Sigmoid colon (tissue), 4 donors: ENCODE measurements around the gene CHCHD5.

Source experiments
- EP300 ChIP-seq, 4 donors: sonication (generic); formaldehyde crosslinking; IDR thresholded peaks; one replicate each; pipeline ENCODE4 v1.6.1; 2017; ENCODE audit warnings: antibody characterized with exemption in 4 of 4
- POLR2A ChIP-seq, 2 donors: fragments of 450-650 bp; IDR thresholded peaks; one replicate each; pipeline ENCODE4 v1.6.1; 2016; ENCODE audit warnings: antibody characterized with exemption in 2 of 2, mild to moderate bottlenecking in 2 of 2, moderate library complexity in 2 of 2
- POLR2AphosphoS5 ChIP-seq, 4 donors: sonication (generic); formaldehyde crosslinking; IDR thresholded peaks; one replicate each; pipeline ENCODE4 v1.6.1; 2017; ENCODE audit warnings: antibody characterized with exemption in 4 of 4
- TF ChIP-seq, protein P1 (sequence below), 4 experiments: fragments of 450-650 bp in 3 of 4; fragments of 200-600 bp in 1 of 4; IDR thresholded peaks; one replicate each; pipeline ENCODE4 v1.5.1; 2016 to 2019; ENCODE audit warnings: antibody characterized with exemption in 4 of 4, mild to moderate bottlenecking in 3 of 4, moderate library complexity in 2 of 4

DNA sequence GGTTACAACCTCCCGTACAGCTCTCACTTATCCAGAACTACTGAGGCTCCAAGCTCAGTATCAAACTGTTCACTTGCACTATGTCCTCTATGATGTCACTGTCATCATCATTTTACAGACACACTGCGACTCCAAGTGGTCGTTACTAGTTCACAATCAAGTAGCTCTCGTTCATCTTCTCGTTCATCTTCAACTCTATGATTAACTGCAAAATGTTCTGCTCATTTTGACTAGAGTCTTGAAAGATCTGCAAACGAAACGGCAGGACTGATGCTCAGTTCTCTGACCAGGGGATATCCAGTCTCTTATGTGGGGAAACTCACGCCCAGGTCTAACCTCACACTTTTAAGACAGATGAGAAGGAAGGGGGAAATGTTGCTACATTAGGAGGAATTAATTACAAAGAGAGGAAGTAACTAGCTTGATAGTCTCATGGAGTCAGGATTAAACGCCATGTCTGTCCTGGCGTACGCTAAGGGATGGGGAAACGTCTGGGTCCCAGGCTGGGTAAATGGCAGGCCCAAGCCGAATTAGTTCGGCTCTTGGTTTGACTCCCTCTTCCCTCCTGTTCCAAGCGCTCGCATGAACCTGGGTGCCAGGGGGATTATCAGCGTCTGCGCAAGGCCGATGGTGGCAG lies 794 bp upstream of the CHCHD5 start:
- TF ChIP-seq, protein P1, sequence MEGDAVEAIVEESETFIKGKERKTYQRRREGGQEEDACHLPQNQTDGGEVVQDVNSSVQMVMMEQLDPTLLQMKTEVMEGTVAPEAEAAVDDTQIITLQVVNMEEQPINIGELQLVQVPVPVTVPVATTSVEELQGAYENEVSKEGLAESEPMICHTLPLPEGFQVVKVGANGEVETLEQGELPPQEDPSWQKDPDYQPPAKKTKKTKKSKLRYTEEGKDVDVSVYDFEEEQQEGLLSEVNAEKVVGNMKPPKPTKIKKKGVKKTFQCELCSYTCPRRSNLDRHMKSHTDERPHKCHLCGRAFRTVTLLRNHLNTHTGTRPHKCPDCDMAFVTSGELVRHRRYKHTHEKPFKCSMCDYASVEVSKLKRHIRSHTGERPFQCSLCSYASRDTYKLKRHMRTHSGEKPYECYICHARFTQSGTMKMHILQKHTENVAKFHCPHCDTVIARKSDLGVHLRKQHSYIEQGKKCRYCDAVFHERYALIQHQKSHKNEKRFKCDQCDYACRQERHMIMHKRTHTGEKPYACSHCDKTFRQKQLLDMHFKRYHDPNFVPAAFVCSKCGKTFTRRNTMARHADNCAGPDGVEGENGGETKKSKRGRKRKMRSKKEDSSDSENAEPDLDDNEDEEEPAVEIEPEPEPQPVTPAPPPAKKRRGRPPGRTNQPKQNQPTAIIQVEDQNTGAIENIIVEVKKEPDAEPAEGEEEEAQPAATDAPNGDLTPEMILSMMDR (IDR thresholded peaks at IDR 0.05): no peak
- TF ChIP-seq POLR2AphosphoS5 (IDR thresholded peaks at IDR 0.05) (no peak), POLR2A (IDR thresholded peaks at IDR 0.05) (no peak), EP300 (IDR thresholded peaks at IDR 0.05) (no peak)
